Coronary artery (tissue), 2 donors: ENCODE measurements around the gene FAM50B.

Source experiments
- DNase-seq: peaks from one replicate; pipeline ENCODE4 v3.0.0-alpha.2; 2017; ENCODE audit warnings: low spot score
- H3K27ac ChIP-seq, 2 donors: fragments of 200-600 bp; sonication (generic); one replicate each; pipeline ENCODE4 v1.5.1; 2016 to 2019
- H3K4me3 ChIP-seq: fragments of 200-600 bp; sonication (generic); 2 replicates; pipeline ENCODE4 v1.5.1; 2016; ENCODE audit warnings: mild to moderate bottlenecking, moderate library complexity
- CTCF ChIP-seq: fragments of 200-600 bp; sonication (generic); IDR thresholded peaks from one replicate; pipeline ENCODE4 v1.5.1; 2019; ENCODE audit warnings: antibody characterized with exemption

Gene FAM50B

GRCh38 chr6:3848925-3849605 lies at the start of gene FAM50B:
FAM50B (plus strand) TSS chr6:3849373; CDS start chr6:3849812, 439 bp downstream.
- DNase-seq: peak; percentile 95
- TF ChIP-seq CTCF: peak; percentile 95
- H3K4me3 ChIP-seq: peak within 1 kb of the TSS; percentile 73
- H3K27ac ChIP-seq: peak within 1 kb of the TSS; percentile 69 to 79

GRCh38 chr6:3799719-3800118 lies 49.5 kb upstream of the FAM50B start:
- H3K27ac ChIP-seq: no peak overlapping the region
- TF ChIP-seq CTCF: no peak
- DNase-seq: no peak
- H3K4me3 ChIP-seq: no peak overlapping the region

GRCh38 chr6:3800850-3801591 lies 48.2 kb upstream of the FAM50B start:
- no peak overlapping the region for H3K4me3 ChIP-seq
- no peak for DNase-seq
- TF ChIP-seq CTCF: no peak
- H3K27ac ChIP-seq: peak overlapping the region in 1 of 2 donors; percentile 79

GRCh38 chr6:3801960-3802359 lies 47.2 kb upstream of the FAM50B start:
- H3K4me3 ChIP-seq: no peak overlapping the region
- no peak for TF ChIP-seq CTCF
- H3K27ac ChIP-seq: peak overlapping the region in 1 of 2 donors; percentile 79
- DNase-seq: no peak

GRCh38 chr6:3803627-3804468 lies 45.3 kb upstream of the FAM50B start:
- peak overlapping the region; percentile 82 to 91 for H3K27ac ChIP-seq
- no peak overlapping the region for H3K4me3 ChIP-seq
- DNase-seq: peak; percentile 87
- no peak for TF ChIP-seq CTCF

GRCh38 chr6:3804964-3805363 lies 44.2 kb upstream of the FAM50B start:
- H3K4me3 ChIP-seq: no peak overlapping the region
- no peak for DNase-seq
- H3K27ac ChIP-seq: peak overlapping the region in 1 of 2 donors; percentile 91
- TF ChIP-seq CTCF: no peak
